PC-9 (cell line): ENCODE results near the gene E2F1.

Experiments
- CTCF ChIP-seq: fragments of 200-600 bp; sonication (generic); conservative IDR thresholded peaks from 2 replicates; pipeline ENCODE4 v1.6.1; 2017; ENCODE audit warnings: mixed run types, antibody characterized with exemption, mild to moderate bottlenecking, moderate library complexity
- EZH2 ChIP-seq: fragments of 200-600 bp; sonication (generic); IDR thresholded peaks from 2 replicates; pipeline ENCODE4 v1.8.0; 2017; ENCODE audit warnings: antibody characterized with exemption, low read depth

GRCh38 chr20:33687370-33687915 lies 1.3 kb upstream of the E2F1 start:
- TF ChIP-seq CTCF: no peak
- TF ChIP-seq EZH2: no peak
